ENCODE measurements around the gene ACAP3.

ACAP3 gene

DNA sequence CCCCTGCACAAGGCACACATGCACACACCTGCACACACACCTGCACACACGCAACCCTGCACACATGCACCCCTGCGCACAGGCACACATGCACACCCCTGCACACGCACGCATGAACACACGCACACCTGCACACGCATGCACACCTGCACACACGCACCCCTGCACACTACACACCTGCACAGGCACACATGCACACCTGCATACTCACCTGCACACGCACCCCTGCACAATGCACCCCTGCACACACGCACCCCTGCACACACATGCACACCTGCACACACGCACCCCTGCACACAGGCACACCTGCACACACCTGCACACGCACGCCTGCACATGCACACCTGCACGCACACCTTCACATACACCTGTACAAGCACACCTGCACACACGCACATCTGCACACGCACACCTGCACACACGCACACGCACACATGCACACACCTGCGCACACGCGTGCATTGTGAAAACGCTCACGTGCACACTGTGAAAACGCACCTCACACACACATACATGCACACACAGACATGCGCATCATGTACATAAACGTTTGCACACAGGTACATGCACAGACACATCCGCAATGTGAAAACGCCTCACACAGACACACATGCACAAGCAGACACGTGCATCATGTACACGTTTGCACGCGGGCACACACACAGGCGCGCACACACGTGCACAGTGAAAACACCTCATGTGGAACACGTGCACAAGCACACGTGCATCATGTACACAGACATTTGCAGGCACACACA is 33.2 kb upstream of the ACAP3 start:
- no peak for DNase-seq (ENCODE audit: low read depth)
- no peak overlapping the region for H3K4me3 ChIP-seq (ENCODE audit: low read depth, low read length)
- TF ChIP-seq, protein P1, sequence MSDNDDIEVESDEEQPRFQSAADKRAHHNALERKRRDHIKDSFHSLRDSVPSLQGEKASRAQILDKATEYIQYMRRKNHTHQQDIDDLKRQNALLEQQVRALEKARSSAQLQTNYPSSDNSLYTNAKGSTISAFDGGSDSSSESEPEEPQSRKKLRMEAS (IDR thresholded peaks at IDR 0.05; ENCODE audit: low read depth, low read length), result no peak
- no peak for TF ChIP-seq POLR2A (IDR thresholded peaks at IDR 0.05; ENCODE audit: extremely low read depth, insufficient read length)
- no peak for TF ChIP-seq MYC (IDR thresholded peaks at IDR 0.05; ENCODE audit: low read depth, low read length)
- TF ChIP-seq, protein P2, sequence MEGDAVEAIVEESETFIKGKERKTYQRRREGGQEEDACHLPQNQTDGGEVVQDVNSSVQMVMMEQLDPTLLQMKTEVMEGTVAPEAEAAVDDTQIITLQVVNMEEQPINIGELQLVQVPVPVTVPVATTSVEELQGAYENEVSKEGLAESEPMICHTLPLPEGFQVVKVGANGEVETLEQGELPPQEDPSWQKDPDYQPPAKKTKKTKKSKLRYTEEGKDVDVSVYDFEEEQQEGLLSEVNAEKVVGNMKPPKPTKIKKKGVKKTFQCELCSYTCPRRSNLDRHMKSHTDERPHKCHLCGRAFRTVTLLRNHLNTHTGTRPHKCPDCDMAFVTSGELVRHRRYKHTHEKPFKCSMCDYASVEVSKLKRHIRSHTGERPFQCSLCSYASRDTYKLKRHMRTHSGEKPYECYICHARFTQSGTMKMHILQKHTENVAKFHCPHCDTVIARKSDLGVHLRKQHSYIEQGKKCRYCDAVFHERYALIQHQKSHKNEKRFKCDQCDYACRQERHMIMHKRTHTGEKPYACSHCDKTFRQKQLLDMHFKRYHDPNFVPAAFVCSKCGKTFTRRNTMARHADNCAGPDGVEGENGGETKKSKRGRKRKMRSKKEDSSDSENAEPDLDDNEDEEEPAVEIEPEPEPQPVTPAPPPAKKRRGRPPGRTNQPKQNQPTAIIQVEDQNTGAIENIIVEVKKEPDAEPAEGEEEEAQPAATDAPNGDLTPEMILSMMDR (IDR thresholded peaks at IDR 0.05; ENCODE audit: low read depth, low read length), result no peak

DNA sequence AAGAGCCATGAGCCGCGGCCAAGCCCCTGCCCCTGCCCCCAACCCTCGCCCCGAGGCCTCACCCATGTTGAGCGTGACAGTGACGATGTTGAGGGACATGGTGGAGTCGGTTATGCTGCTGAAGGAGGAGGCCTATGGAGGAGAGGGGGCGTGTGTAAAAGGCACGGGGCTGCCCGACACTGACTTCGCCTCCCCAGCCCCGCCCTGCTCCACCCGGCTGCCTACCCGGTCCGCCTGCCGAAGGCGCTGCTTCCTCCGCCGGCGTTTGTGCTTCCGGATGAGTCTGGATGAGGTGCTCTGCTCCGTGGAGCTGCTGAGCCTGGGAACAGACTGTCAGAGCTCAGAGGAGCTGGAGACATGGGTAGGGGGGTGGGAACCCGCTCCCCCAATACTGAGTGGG is 32.5 kb upstream of the ACAP3 start:
- DNase-seq (ENCODE audit: low read depth), result no peak

DNA sequence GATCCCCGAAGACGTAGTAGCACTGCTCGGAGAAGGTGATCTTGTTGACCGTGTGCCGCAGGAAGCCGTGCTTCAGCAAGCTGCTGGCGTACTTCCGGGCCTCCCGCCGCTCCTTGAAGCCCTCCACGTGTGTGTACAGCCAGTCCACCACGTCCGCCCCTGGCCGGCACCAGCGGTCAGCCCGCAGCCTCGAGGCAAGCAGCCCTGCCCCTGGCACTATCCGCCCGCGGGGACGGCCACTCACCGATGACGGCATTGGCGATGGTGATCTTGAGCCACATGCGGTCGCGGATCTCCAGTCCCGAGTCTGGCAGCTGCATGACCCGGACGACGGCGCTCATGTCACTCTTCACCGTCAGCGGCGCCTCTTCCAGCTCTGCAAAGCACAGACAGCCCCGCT is 30.5 kb upstream of the ACAP3 start:
- TF ChIP-seq, protein P2 (IDR thresholded peaks at IDR 0.05; ENCODE audit: low read depth, low read length), result no peak
- TF ChIP-seq POLR2A (IDR thresholded peaks at IDR 0.05; ENCODE audit: extremely low read depth, insufficient read length) (no peak), MYC (IDR thresholded peaks at IDR 0.05; ENCODE audit: low read depth, low read length) (no peak)
- TF ChIP-seq, protein P1 (IDR thresholded peaks at IDR 0.05; ENCODE audit: low read depth, low read length), result no peak
- DNase-seq (ENCODE audit: low read depth), result no peak
- no peak overlapping the region for H3K4me3 ChIP-seq (ENCODE audit: low read depth, low read length)

More for the DNA sequence above, 32.5 kb upstream of the ACAP3 start:
- no peak overlapping the region for H3K4me3 ChIP-seq (ENCODE audit: low read depth, low read length)
- TF ChIP-seq POLR2A (IDR thresholded peaks at IDR 0.05; ENCODE audit: extremely low read depth, insufficient read length) (no peak), MYC (IDR thresholded peaks at IDR 0.05; ENCODE audit: low read depth, low read length) (no peak)
- TF ChIP-seq, protein P1 (IDR thresholded peaks at IDR 0.05; ENCODE audit: low read depth, low read length), result no peak
- TF ChIP-seq, protein P2 (IDR thresholded peaks at IDR 0.05; ENCODE audit: low read depth, low read length), result no peak

DNA sequence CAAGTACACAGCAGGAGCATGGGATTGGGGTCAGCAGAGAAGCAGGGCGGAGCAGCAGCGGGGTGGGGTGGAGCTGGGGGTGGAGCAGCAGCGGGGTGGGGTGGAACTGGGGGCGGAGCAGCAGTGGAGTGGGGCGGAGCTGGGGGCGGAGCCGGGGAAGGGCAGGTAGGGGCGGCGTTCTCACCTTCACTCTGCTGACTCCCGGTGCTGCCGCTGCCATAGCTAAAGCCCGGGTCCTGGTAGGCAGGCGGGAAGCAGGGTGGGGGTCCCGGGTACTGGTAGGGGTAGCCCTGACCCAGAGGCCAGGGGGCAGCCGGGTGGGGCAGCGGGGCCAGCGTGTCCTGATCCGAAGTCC is 30.0 kb upstream of the ACAP3 start:
- no peak overlapping the region for H3K4me3 ChIP-seq (ENCODE audit: low read depth, low read length)
- DNase-seq (ENCODE audit: low read depth), result no peak
- TF ChIP-seq, protein P1 (IDR thresholded peaks at IDR 0.05; ENCODE audit: low read depth, low read length), result no peak
- TF ChIP-seq MYC (IDR thresholded peaks at IDR 0.05; ENCODE audit: low read depth, low read length), result no peak
- TF ChIP-seq, protein P2 (IDR thresholded peaks at IDR 0.05; ENCODE audit: low read depth, low read length), result no peak
- no peak for TF ChIP-seq POLR2A (IDR thresholded peaks at IDR 0.05; ENCODE audit: extremely low read depth, insufficient read length)

DNA sequence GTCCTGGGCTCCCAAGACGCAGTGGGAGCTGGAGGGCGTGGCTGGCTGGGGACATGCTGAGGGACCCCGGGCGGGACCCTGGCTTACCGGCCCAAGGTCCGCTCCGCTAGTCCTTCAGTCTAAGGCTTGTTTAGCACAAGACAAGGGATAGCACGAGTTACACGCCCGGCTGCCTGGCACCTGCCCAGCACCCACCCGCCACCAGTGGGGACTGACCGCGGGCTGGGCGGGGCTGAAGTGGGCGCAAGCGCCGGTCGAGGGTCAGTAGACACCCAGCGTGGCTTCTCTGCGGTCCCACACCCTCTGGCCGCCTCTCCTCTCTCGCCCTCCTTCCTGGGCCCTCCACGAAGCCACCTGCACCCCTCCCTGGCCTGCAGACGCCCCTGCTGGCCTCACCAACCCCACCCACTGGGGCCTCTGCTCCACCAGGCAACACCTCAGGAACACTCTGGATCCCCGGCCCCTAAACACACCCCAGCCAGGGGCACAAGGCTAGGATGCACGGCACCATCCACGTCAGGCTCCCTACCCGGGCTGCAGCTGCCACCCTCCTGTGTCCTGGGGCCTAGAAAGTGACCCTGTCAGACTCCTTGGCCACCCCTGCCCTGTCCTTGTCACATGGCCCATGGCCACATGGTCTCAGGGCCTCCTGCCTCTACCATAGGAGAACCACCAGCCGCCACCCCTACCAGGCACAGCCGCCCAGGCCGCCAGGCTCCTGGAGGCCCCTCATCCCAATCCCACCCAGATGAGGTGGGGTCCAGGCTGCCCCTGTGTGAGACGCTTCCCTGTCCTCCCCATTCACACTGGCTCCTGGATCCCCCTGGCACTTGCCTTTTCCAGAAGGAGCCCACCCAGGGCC is 29.4 kb upstream of the ACAP3 start:
- TF ChIP-seq POLR2A (IDR thresholded peaks at IDR 0.05; ENCODE audit: extremely low read depth, insufficient read length) (no peak), MYC (IDR thresholded peaks at IDR 0.05; ENCODE audit: low read depth, low read length) (no peak)
- TF ChIP-seq, protein P2 (IDR thresholded peaks at IDR 0.05; ENCODE audit: low read depth, low read length), result no peak
- TF ChIP-seq, protein P1 (IDR thresholded peaks at IDR 0.05; ENCODE audit: low read depth, low read length), result no peak
- no peak for DNase-seq (ENCODE audit: low read depth)
- H3K4me3 ChIP-seq (ENCODE audit: low read depth, low read length), result no peak overlapping the region
